Liver (tissue), 3 donors: ENCODE measurements around the gene ANTXR1.

ENCODE experiments used
- EGR1 ChIP-seq, 2 donors: IDR thresholded peaks; 2 replicates each; pipeline ENCODE4 v1.6.1; 2016 to 2018; ENCODE audit warnings: antibody characterized with exemption in 2 of 2, low read depth in 2 of 2
- GABPA ChIP-seq, 2 donors: IDR thresholded peaks in 1 of 2; conservative IDR thresholded peaks in 1 of 2; 2 replicates each; pipeline ENCODE4 v1.6.1; 2016; ENCODE audit warnings: antibody characterized with exemption in 2 of 2, mild to moderate bottlenecking in 1 of 2, moderate library complexity in 1 of 2
- RAD21 ChIP-seq, 2 donors: IDR thresholded peaks; 2 replicates each; pipeline ENCODE4 v1.6.1; 2016; ENCODE audit warnings: antibody characterized with exemption in 2 of 2, mild to moderate bottlenecking in 2 of 2
- SP1 ChIP-seq: IDR thresholded peaks from 2 replicates; pipeline ENCODE4 v1.6.1; 2018; ENCODE audit warnings: antibody characterized with exemption, mild to moderate bottlenecking
- TAF1 ChIP-seq: conservative IDR thresholded peaks from 2 replicates; pipeline ENCODE4 v1.6.1; 2016; ENCODE audit warnings: antibody characterized with exemption, mild to moderate bottlenecking
- TF ChIP-seq, protein P1 (sequence below): fragments of 150-350 bp; IDR thresholded peaks from 2 replicates; pipeline ENCODE4 v1.5.1; 2017; ENCODE audit warnings: improper control_type of control experiment, low read depth, low read length; ENCODE audit not compliant: missing input control
- TF ChIP-seq, protein P2 (sequence below): IDR thresholded peaks from 2 replicates; pipeline ENCODE4 v1.6.1; 2016; ENCODE audit warnings: antibody characterized with exemption
- TF ChIP-seq, protein P3 (sequence below): IDR thresholded peaks from 2 replicates; pipeline ENCODE4 v1.6.1; 2016; ENCODE audit warnings: antibody characterized with exemption
- donor health status: healthy.
- donor health status: healthy.

DNA sequence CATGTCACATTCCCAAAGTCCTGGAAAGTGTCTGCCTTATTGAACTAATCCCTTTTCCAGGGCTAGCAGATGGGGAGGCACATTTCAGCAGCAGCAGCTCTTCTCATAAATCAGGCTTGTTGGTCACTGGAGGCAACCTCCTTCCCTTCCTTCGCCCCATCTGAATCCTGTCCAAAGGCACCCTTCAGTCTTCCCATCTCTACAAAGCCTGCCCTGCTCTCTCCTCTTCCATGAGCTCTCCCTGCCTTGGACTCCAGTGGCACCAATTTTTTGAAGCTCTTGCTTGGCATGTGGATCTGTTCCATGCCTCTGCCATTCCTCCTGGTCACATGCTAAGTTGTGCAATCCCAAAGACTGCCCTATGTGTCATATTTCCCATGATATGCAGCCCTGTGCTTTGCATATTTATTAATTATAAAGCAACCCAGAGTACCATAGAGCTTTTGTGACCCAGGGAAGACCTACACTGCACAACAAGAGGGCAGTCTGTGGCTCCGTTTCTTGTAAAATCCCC lies 70.3 kb downstream of the ANTXR1 start:
- TF ChIP-seq, protein P1, sequence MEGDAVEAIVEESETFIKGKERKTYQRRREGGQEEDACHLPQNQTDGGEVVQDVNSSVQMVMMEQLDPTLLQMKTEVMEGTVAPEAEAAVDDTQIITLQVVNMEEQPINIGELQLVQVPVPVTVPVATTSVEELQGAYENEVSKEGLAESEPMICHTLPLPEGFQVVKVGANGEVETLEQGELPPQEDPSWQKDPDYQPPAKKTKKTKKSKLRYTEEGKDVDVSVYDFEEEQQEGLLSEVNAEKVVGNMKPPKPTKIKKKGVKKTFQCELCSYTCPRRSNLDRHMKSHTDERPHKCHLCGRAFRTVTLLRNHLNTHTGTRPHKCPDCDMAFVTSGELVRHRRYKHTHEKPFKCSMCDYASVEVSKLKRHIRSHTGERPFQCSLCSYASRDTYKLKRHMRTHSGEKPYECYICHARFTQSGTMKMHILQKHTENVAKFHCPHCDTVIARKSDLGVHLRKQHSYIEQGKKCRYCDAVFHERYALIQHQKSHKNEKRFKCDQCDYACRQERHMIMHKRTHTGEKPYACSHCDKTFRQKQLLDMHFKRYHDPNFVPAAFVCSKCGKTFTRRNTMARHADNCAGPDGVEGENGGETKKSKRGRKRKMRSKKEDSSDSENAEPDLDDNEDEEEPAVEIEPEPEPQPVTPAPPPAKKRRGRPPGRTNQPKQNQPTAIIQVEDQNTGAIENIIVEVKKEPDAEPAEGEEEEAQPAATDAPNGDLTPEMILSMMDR: no peak
- TF ChIP-seq, protein P2, sequence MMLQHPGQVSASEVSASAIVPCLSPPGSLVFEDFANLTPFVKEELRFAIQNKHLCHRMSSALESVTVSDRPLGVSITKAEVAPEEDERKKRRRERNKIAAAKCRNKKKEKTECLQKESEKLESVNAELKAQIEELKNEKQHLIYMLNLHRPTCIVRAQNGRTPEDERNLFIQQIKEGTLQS: no peak
- no peak for TF ChIP-seq EGR1 (IDR thresholded peaks at IDR 0.05; ENCODE audit: low read depth in 2 of 2)
- TF ChIP-seq, protein P3, sequence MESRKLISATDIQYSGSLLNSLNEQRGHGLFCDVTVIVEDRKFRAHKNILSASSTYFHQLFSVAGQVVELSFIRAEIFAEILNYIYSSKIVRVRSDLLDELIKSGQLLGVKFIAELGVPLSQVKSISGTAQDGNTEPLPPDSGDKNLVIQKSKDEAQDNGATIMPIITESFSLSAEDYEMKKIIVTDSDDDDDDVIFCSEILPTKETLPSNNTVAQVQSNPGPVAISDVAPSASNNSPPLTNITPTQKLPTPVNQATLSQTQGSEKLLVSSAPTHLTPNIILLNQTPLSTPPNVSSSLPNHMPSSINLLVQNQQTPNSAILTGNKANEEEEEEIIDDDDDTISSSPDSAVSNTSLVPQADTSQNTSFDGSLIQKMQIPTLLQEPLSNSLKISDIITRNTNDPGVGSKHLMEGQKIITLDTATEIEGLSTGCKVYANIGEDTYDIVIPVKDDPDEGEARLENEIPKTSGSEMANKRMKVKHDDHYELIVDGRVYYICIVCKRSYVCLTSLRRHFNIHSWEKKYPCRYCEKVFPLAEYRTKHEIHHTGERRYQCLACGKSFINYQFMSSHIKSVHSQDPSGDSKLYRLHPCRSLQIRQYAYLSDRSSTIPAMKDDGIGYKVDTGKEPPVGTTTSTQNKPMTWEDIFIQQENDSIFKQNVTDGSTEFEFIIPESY: no peak
- TF ChIP-seq TAF1: no peak
- no peak for TF ChIP-seq GABPA (IDR thresholded peaks at IDR 0.05 in 1 of 2, conservative IDR thresholded peaks at IDR 0.05 in 1 of 2)
- no peak for TF ChIP-seq SP1
- no peak for TF ChIP-seq RAD21 (IDR thresholded peaks at IDR 0.05)
